NCI-H774 (cell line): Measurements from ENCODE around the gene IRGC.

Experiments
- DNase-seq: peaks from one replicate; lab custom pipeline; 2025; lab: John Stamatoyannopoulos, UW

The IRGC gene

GRCh38 chr19:43691755-43692154 is 24.1 kb upstream of the IRGC start:
- no peak for DNase-seq

GRCh38 chr19:43692385-43692784 is 23.5 kb upstream of the IRGC start:
- DNase-seq = no peak

- no peak for DNase-seq
Measured at GRCh38 chr19:43692877-43693276, 23.0 kb upstream of the IRGC start.

GRCh38 chr19:43694553-43694952 is 21.3 kb upstream of the IRGC start:
- no peak for DNase-seq

GRCh38 chr19:43695985-43696704 is 19.7 kb upstream of the IRGC start:
- DNase-seq = no peak

GRCh38 chr19:43697295-43697694 is 18.6 kb upstream of the IRGC start:
- DNase-seq = no peak

GRCh38 chr19:43699506-43700394 is 16.1 kb upstream of the IRGC start:
- DNase-seq = no peak

GRCh38 chr19:43700395-43701000 is 15.4 kb upstream of the IRGC start:
- DNase-seq = no peak

GRCh38 chr19:43704002-43704705 is 11.7 kb upstream of the IRGC start:
- no peak for DNase-seq

GRCh38 chr19:43705729-43706128 is 10.1 kb upstream of the IRGC start:
- no peak for DNase-seq

GRCh38 chr19:43707158-43707712 is 8.6 kb upstream of the IRGC start:
- no peak for DNase-seq

GRCh38 chr19:43708716-43709115 is 7.2 kb upstream of the IRGC start:
- DNase-seq = no peak

- no peak for DNase-seq
Measured at GRCh38 chr19:43711751-43712355, 4.0 kb upstream of the IRGC start.

- no peak for DNase-seq
Measured at GRCh38 chr19:43713208-43713607, 2.7 kb upstream of the IRGC start.

GRCh38 chr19:43718627-43719377 is 2.9 kb downstream of the IRGC start:
- DNase-seq = no peak

- no peak for DNase-seq
Measured at GRCh38 chr19:43719378-43719868, 3.5 kb downstream of the IRGC start.

GRCh38 chr19:43719918-43720317 is 4.0 kb downstream of the IRGC start:
- no peak for DNase-seq

GRCh38 chr19:43720936-43721335 is 5.1 kb downstream of the IRGC start:
- DNase-seq = no peak

GRCh38 chr19:43721469-43722048 is 5.7 kb downstream of the IRGC start:
- no peak for DNase-seq

- no peak for DNase-seq
Measured at GRCh38 chr19:43723588-43723987, 7.7 kb downstream of the IRGC start.
